Medulla oblongata (tissue), 1 donor: ENCODE results near the gene PDE8B.

Source experiments
- DNase-seq: peaks from one replicate; pipeline ENCODE4 v3.0.0-alpha.2; 2015; ENCODE audit errors: extremely low spot score

The PDE8B gene

DNA sequence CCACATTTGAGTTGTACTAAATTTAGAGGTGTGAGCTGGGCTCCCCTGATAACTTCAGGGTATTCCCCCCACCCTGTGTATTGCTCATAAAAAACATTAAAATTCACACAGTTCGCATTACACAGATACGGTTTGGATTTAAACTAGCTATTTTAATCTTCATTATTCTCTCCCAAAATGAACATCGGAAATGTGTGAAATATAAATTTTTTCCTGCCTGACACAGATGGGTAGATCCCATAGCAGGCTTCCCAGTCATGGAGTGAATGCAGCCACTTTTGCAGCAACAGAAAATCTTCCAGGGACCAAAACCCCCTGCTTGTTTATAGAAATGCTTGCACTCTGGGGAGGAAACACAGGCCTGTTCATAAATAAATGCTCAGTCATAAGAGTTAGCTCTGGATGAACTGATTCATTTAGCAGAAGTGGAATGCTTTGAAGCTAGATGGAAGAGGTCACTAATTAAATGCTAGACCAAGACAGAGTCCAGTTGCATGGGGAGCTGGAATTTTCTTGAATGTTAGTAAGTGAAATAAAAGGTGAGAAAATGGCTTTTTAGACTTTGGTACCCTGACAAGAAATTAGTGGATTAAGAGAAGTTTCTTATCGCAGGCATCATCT, 115.6 kb downstream of the PDE8B start:
- peak; percentile 9 for DNase-seq

- no peak for DNase-seq
Measured at GRCh38 chr5:77326986-77327734, 116.7 kb downstream of the PDE8B start.

- DNase-seq = no peak
Measured at GRCh38 chr5:77328930-77329647, 118.6 kb downstream of the PDE8B start.

- DNase-seq = no peak
Measured at GRCh38 chr5:77329664-77330430, 119.4 kb downstream of the PDE8B start.

DNA sequence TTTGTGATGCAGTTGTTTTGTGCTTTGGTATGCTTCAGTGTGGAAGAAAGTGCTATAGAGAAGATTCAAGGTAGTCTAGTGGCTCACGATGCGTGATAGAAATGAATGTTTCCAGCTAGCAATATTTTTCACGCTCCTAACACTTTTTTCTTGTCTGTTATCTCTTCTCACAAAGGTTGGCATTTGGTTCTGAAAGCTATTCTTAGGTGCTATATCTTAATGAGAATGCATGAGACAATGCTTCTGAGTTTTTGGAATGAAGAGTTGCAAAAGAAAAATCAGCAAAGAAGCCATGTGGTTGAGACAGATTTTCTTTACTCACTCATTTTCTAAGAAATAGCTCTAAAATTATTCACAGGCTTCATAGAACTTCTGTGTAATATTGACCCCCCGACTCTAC, 122.6 kb downstream of the PDE8B start:
- DNase-seq = no peak

DNA sequence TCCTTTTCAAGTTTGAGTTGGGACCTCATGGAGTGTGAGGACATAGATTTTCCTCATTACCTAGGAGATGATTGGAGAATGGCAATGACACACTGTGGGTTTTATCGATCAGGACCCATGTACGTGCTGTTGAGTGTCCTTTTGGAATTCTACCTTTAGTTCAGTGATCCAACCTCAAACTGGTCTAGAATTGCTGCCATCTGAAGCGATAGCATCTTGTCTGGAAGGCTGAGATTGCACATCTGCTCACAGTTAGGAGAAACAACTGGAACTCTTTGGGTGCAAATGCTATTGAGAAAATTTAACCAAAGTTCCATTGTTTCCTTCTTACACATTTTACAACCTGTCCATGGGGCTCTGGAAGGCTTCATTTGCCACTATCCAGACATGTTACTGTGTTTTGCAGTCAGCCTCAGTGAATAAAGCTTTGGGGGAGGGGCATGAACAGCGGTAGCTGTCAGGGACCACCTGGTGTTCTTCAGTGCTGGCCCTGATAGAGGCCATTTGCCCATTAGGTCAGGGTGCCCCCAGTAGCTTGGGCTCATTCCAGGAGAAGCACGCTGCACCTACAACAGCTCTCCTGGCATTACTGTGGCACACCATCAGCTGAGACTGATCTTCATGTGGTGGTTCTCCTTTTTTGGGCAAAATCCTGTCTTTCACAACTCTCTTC, 123.1 kb downstream of the PDE8B start:
- DNase-seq = no peak

- no peak for DNase-seq
Measured at GRCh38 chr5:77337246-77337645, 126.8 kb downstream of the PDE8B start.

GRCh38 chr5:77337686-77338085, 127.2 kb downstream of the PDE8B start:
- DNase-seq = no peak

DNA sequence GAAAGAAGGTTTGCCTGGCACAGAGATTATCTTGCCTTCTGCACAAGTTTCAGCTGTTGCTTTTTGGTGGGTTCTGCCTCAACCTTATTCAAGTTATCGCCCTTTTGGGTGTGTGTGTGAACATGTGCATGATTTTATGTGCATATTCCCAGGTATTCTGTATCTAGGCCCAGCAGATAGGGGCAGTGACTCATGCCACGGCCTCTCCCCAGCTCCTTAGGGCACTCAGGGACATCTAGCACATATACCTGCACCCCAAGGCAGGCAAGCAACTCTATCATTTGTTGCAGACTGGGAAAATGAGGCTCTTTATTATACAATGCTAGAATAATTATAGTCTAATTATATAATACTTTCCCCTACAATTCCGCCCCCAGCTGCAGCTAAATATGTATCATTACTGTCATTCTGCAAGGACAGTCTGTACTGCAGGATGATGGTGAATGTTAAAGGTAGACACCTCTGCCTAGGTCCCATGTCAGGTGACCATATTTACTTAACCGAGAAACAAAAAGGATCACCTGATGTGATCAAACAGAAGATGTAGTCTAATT, 128.9 kb downstream of the PDE8B start:
- no peak for DNase-seq

- no peak for DNase-seq
Measured at GRCh38 chr5:77343165-77343564, 132.7 kb downstream of the PDE8B start.

GRCh38 chr5:77347435-77348098, 137.1 kb downstream of the PDE8B start:
- DNase-seq = no peak

DNA sequence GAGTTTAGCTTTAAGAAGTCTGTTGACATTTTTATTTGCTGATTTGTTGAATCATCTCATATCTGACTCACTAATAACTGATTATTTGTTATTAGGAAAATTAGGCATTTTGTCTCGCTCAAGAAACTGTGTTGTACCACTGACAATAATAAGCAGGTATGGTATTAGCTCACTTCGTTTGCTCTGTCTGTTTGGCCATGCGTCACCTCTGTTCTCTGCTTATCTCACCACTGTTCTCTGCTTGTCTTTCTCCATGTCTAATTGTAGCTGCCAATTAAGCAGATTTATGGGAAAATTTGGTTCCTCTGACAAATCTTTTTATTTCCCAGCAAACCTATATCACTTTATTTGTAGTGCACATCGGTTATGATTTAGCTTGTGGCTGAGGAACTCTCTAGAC, 142.8 kb downstream of the PDE8B start:
- no peak for DNase-seq

DNA sequence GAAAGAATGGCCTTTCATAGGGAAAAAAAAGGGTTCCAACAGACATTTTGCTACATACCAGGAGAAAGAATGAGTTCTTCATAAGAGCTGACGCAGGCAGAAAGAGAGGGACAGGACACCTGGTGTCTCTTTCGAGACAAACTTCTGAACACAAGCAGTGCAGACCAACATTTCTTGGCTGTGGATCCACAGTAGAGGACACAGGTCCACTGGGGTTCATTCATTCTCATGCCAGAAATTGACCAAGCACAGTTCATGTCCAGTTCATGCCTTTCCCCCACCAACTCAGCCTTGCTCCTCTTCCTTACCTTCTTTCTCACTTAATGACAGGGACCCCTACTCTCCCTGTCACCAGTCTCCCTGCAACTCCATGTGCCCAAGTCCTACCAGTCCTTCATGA, 144.0 kb downstream of the PDE8B start:
- DNase-seq = no peak

- DNase-seq = no peak
Measured at GRCh38 chr5:77355080-77355479, 144.6 kb downstream of the PDE8B start.

- no peak for DNase-seq
Measured at GRCh38 chr5:77355751-77356150, 145.3 kb downstream of the PDE8B start.

- DNase-seq = no peak
Measured at GRCh38 chr5:77356740-77357139, 146.3 kb downstream of the PDE8B start.

- no peak for DNase-seq
Measured at GRCh38 chr5:77358255-77359205, 148.1 kb downstream of the PDE8B start.

GRCh38 chr5:77359231-77359630, 148.8 kb downstream of the PDE8B start:
- DNase-seq = no peak

DNA sequence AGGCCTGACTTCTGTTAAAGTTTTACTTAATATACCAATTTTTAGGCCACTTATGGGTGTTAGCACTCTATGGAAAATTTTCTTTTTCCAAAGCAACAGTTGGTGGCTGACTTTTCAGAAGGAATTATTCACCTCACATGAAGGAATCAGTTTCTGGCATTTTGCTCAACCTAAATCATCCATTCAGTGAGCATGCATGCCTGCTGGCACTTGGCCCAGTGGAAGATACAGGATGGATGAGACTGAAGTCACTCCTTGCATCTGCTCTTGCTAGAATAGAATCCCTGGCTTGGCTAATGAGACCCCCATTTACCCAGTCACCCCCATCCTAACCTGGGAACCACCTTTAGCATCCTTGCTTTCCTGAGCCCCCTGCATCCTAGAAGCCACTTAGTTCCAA, 149.9 kb downstream of the PDE8B start:
- DNase-seq = no peak

GRCh38 chr5:77360973-77361372, 150.5 kb downstream of the PDE8B start:
- DNase-seq = no peak
